GM23248 (cell line): ENCODE results near the gene TTC22.

Experiments
- EZH2 ChIP-seq: fragments of 200-600 bp; sonication (generic); IDR thresholded peaks from 2 replicates; pipeline ENCODE4 v1.6.1; 2018; ENCODE audit warnings: antibody characterized with exemption, mild to moderate bottlenecking; ENCODE audit not compliant: insufficient read depth, poor library complexity, severe bottlenecking
- EZH2phosphoT487 ChIP-seq: fragments of 200-600 bp; sonication (generic); IDR thresholded peaks from 2 replicates; pipeline ENCODE4 v1.6.1; 2018; ENCODE audit warnings: antibody characterized with exemption, moderate library complexity, mild to moderate bottlenecking, low read depth; ENCODE audit not compliant: insufficient read depth

DNA sequence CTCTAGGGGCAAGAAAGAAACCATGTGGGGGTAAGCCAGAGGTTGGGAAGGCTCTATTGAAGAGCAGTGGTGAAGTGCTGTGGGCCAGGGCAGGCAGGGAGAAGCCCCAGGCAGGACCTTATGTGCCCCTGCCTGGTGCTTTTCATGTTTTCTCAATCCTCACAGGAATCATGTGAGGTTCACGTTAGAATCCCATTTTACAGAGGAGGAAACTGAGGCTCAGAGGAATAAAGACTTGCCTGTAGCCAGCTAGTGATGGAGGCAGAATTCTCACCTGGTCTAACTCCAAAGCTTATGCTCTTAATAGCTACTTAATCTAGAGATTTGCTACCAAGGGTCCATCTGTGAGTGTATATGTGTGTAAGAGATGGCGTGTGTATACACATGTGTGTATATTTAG is 4.2 kb downstream of the TTC22 start:
- TF ChIP-seq EZH2 (no peak), EZH2phosphoT487 (no peak)
